ENCODE data around the gene RNF182. TPM values are rescaled to one million over a fixed set of nuclear protein-coding genes. Genes with fewer than 3 reads are reported as not detected.

Gene RNF182
- total and polyA plus RNA-seq, 8 donors = 2.5 to 6.9 (median 5.4) TPM

DNA sequence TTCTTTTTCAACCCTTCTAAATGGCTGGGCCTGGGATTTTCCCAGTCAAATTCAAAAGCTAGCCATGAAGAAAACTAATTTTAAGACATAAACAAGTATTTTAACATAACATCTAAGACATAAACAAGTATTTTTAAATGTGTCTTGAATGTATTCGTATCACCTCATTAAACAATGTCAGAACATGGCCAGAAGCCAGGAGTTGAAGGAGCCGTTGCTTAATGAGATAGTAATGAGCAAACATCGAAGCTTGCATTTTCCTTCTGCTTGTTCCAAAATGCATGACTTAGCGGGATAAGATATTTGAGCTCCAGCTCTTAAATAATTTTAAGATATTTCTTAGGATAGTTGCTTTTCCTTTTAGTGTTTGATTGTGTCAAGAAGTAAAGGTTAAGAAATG is 4.2 kb upstream of the RNF182 start:
- Histone ChIP-seq H3K36me3 (no peaks in the 10 kb centered on the region), H3K9me3 (no peaks in the 10 kb centered on the region), H3K27me3 (peaks cover 10 to 54% of the 10 kb centered on the region in 2 donors), H3K27ac (no peak overlapping the region), H3K4me3 (no peak overlapping the region), H3K4me1 (peaks cover 5 to 6% of the 10 kb centered on the region in 2 donors)
- intact Hi-C loops (cut with DNase I) = no loop called here
- TF ChIP-seq, protein P1, sequence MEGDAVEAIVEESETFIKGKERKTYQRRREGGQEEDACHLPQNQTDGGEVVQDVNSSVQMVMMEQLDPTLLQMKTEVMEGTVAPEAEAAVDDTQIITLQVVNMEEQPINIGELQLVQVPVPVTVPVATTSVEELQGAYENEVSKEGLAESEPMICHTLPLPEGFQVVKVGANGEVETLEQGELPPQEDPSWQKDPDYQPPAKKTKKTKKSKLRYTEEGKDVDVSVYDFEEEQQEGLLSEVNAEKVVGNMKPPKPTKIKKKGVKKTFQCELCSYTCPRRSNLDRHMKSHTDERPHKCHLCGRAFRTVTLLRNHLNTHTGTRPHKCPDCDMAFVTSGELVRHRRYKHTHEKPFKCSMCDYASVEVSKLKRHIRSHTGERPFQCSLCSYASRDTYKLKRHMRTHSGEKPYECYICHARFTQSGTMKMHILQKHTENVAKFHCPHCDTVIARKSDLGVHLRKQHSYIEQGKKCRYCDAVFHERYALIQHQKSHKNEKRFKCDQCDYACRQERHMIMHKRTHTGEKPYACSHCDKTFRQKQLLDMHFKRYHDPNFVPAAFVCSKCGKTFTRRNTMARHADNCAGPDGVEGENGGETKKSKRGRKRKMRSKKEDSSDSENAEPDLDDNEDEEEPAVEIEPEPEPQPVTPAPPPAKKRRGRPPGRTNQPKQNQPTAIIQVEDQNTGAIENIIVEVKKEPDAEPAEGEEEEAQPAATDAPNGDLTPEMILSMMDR (IDR thresholded peaks at IDR 0.05) = no peak
- no peak for ATAC-seq
- DNase-seq = peak in 2 of 4 donors; percentile 84 to 88

DNA sequence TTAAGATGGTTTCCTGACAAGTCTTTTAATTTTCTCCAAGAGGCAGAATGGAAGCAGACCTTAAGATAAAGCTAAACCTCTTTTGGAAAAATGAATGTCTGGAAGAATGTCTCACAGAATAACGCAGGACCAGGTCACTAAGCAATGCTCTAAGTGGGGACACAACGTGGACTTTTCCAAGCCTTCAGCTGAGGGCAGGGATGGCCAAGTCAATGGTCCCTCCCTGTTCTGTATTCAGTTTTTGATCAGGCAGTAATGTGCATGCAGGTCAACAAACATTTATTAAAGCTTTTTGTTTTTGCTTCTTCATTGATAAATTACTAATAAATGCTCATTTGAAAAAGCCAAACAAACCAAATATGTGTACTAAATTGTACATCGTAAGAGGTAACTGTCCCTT is 2.0 kb upstream of the RNF182 start:
- no peak for ATAC-seq

DNA sequence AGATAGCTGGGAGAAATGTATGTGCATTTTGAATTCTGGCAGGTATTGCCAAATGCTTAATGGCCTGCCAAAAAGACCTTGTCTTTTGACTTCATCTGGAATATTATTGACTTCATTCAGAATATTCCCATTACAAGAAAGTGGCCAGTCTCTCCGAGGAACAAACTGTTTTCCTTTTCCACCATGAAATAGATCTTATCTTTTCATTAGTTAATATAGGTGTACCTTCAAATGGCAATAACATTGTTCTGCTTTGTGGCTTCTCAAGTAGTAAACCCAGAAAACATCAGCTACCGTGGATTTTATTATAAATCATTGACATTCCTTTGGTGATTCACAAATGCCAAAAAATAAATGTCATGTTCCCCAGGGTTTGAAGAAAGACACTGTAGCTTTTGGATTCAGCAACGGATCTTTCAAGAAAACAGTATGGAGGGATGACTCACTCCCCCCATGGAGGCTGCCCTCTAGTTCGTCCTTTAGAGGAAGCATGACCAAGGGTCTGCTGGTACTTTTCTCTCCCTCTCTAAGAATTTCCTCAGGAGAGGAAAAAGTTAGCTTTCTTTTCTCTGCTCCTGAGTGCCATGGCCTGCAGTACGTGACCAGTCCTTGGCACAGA is 1.1 kb upstream of the RNF182 start:
- TF ChIP-seq, protein P1 (IDR thresholded peaks at IDR 0.05) = no peak
- Histone ChIP-seq H3K27me3 (peaks cover 39 to 85% of the 10 kb centered on the region in 2 donors), H3K4me1 (peaks cover 5 to 6% of the 10 kb centered on the region in 2 donors), H3K27ac (peak overlapping the region in 1 of 2 donors; percentile 26), H3K4me3 (no peak overlapping the region), H3K36me3 (no peaks in the 10 kb centered on the region), H3K9me3 (no peaks in the 10 kb centered on the region)
- DNase-seq (no peak), ATAC-seq (no peak)
- intact Hi-C loops (cut with DNase I) = no loop called here

More for the DNA sequence above, 2.0 kb upstream of the RNF182 start:
- H3K27me3 ChIP-seq = peaks cover 32 to 76% of the 10 kb centered on the region in 2 donors
- intact Hi-C loops (cut with DNase I) = no loop called here
- H3K9me3 ChIP-seq = no peaks in the 10 kb centered on the region
- DNase-seq = no peak
- peaks cover 5 to 6% of the 10 kb centered on the region in 2 donors for H3K4me1 ChIP-seq
- H3K36me3 ChIP-seq = no peaks in the 10 kb centered on the region
- no peak overlapping the region for H3K4me3 ChIP-seq
- TF ChIP-seq, protein P1 (IDR thresholded peaks at IDR 0.05) = no peak
- H3K27ac ChIP-seq = no peak overlapping the region

DNA sequence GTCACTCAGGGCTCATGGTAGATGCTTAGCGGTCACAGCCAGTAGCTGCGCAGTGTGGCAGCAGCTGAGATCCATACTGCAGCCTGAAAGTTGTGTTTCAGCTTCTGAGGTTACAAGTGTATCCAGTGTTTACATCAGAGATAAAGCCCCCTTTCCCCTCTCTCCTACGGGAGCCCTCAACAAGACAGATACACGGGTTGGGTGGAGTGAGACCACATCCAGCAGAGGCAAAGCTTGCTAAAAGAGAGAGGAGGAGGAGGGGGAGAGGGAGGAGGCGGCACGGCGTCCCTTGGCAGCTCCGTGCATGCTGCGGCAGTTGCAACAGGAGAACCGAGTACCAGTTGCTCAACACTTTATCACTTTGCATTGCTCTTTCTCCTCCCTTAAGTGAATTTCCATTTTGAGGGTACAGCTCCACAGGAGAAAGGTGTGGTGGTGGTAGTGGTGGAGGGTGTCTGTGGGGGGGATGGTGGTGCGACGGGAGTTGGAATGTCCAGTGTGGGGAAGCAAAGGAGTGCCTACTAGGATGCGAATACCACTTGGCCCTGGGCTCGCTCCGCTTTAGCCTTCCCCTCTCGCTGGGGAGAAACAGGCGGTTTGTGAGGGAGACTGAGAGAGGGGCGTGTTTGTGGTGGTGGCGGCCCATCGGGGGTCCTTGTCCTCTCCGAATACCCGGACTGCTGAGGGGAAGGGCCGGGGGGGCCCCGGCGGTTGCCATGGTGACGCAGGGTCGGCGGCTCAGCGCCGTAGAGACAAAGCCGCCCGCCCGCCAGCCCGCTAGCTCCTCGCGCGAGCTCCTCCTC is 405 bp upstream of the RNF182 start:
- DNase-seq (peak; percentile 59 to 87 (median 72)), ATAC-seq (peak; percentile 73)
- Histone ChIP-seq H3K9me3 (no peaks in the 10 kb centered on the region), H3K4me1 (peaks cover 5 to 6% of the 10 kb centered on the region in 2 donors), H3K27ac (peak overlapping the region in 1 of 2 donors; percentile 26), H3K36me3 (no peaks in the 10 kb centered on the region), H3K27me3 (peaks cover 39 to 92% of the 10 kb centered on the region in 2 donors), H3K4me3 (peak overlapping the region; percentile 24 to 41)
- intact Hi-C loops (cut with DNase I) = no loop called here
- TF ChIP-seq, protein P1 (IDR thresholded peaks at IDR 0.05) = no peak

DNA sequence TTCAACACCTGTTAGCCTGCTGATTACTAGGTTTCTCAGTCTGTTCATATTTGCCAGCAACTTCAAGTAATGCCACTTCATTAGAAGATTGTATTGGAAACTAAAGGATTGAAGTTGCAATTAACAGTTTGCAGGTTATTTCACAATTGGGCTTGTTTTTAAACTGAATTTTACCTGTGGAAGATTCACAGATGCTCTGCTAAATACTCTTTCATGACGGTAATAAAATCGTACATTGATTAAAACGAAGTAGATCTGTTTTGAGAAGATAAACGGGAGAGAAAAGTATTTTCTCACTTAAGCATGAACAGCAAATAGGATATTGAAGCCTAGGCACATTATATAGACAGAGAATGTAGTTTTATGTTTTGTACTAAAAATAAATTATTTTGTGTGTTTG is 1.6 kb downstream of the RNF182 start:
- TF ChIP-seq, protein P1 (IDR thresholded peaks at IDR 0.05) = no peak
- ATAC-seq (no peak), DNase-seq (no peak)
- Histone ChIP-seq H3K4me1 (peaks cover 5 to 6% of the 10 kb centered on the region in 2 donors), H3K9me3 (no peaks in the 10 kb centered on the region), H3K27me3 (peaks cover 34 to 100% of the 10 kb centered on the region in 2 donors), H3K36me3 (no peaks in the 10 kb centered on the region), H3K27ac (no peak overlapping the region), H3K4me3 (no peak overlapping the region)
- intact Hi-C loops (cut with DNase I) = no loop called here
